HG03469 (cell line): ENCODE results near the gene TEX51.

ENCODE experiments used
- ATAC-seq: cut with Tn5 transposase; IDR thresholded peaks from one replicate; pipeline ENCODE4 v1.9.1; 2021; ENCODE audit warnings: mild to moderate bottlenecking, moderate library complexity, moderate number of reproducible peaks; ENCODE audit not compliant: unreplicated experiment

The TEX51 gene

DNA sequence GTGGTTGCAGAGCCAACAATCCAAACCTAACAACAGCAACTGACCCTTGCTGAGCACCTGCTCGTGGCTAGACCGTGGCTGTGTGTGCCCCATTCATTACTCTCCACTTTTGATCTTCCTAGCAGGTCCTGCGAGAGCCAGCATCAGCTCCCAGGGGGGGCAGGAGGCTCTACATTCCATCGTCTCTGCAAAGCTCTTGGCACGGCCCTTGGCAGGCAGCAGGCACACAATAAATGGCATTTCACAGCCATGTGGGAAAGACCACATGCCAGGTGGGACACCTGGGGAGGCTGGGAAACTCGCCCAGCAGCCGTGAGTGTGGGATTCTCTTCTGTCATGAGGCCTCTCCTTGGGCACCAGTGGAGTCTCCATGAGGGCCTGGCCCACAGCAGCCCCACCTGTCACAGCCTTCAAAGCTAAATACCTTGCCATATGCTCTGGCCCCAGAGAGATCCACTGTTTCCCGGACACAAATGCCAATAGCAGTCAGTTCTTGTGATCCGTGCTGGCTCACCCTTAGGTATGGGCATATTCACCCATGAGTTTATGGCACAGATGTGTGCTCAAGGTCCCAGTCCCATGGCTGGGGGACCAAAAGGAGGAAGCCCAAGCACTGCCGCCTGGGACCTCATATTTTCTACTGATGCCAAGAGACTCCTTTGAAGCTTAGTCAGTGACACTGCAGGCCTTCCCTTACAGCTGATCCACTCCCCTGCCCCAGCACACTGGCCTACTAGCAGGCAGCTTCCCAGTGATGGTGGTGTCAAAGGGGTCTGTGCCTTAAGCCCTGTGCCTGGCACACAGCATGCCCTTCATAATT, 6.8 kb upstream of the TEX51 start:
- no peak for ATAC-seq

DNA sequence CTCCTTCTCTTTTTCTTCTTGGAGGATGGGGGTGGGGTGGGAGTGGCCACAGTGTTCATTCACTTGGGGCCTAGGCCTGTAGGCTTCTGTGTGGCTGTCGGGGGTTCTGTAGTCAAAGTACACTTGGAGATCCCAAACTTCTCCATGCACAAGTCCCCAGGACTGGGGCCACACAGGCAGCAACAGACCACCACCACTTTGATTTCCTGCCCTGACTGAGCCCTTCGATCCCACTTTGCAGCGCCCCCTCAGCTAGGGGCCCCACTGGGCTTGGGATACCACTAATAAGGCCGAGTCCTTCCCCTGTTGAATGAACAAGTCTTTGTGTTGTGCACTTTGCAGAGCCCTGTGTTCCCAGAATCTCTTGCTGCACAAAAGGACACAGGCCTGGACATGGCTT, 5.5 kb upstream of the TEX51 start:
- no peak for ATAC-seq

DNA sequence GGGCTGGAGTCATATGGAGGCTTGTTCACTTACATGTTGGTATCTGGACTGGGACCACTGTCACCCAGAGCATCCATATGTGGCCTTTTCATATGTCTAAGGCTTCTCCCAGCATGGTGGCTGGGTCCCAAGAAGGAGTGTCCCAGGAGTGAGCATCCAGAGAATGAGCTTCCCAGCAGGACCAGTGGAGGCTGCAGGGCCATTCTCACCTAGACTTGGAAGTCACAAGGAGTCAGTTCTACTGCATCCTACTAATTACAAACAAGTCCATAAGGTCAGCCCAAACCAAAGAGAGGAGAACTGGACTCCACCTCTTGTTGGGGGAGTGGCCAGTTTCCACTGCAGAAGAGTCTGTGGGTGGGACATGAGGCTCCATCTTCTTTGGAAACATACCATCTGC, 5.1 kb upstream of the TEX51 start:
- ATAC-seq, result no peak

DNA sequence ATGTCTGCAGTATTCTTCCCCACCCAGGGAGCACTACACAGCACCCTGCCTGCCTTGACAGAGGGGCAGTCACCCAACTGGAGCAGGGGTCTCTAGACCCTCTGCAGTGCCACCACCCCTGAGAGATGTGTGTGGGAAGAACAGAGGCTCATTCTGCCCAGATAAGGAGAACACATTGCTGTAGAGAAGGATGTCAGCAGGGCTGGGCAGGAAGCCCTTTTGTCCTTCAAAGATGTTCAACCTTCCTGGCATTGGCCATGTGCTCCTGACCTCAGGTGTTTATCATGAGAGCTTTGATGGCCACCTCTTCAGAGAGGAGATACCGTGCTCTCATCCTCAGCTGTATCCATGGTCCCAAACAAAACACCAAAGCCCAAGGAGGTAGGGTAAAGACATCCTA, 4.6 kb upstream of the TEX51 start:
- no peak for ATAC-seq

DNA sequence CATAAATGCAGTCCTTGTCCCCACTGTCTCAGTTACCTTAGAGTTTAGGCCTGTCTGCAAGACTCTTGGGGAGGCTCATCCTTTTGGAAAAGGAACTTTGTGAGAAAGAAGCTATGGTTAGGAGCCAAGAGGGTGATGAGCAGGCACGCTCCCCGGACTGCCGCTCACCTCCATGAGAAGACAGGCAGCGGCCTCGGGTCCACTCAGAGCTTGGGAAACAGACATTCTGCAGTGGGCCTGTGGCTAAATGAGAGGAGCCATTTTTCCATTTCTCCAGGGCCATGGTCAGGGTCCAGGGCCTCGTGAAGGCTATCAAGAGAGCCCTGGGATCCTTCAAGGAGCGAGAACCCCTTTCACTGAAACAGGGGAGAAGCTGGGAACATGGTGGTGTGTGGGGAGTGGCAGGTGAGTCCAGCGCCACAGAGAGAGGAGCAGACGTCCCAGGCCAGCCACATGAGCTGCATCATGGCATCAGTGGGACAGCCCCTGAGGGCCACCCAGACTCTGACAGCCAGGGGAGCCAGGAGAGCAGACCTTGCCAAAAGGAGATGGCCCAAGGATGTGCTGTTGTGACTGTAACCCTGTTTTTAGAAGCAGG, 4.0 kb upstream of the TEX51 start:
- ATAC-seq, result no peak

DNA sequence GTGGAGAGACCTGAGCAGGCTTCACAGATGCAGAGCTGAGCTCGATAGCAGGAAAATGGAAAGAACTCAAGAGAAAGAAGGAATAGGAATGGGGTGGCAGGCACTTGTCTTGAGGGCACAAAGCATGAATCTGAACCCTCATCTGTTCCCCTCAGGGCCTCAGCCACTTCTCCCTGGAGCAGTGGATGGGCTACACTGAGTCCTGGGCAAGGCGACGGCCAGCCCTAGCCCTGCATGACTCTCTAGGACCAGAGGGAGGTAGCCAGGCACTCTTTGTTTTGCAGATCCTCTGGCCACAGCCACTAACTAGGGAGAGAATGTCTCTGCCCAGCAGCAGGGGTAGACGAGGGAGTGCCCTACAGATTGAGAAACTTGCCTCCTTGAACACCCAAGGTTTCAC, 3.4 kb upstream of the TEX51 start:
- no peak for ATAC-seq

DNA sequence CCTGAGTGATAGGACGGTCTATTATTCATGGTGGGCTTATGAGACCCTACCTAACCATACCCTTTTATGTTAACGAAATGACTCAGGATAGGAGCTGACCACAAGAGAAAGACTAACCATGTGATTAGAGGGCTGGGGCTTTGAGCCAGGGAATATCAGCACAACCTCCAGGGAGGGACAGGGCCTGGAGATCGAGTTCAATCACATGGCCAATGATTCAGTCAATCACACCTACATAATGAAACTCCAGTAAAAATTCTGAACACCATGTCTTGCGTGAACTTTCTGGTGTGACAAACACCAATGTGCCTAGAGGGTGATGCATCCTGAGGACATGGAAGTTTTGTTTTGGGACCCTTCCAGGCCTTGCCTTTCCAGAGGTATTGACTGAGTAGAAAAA, 2.2 kb upstream of the TEX51 start:
- ATAC-seq, result no peak

DNA sequence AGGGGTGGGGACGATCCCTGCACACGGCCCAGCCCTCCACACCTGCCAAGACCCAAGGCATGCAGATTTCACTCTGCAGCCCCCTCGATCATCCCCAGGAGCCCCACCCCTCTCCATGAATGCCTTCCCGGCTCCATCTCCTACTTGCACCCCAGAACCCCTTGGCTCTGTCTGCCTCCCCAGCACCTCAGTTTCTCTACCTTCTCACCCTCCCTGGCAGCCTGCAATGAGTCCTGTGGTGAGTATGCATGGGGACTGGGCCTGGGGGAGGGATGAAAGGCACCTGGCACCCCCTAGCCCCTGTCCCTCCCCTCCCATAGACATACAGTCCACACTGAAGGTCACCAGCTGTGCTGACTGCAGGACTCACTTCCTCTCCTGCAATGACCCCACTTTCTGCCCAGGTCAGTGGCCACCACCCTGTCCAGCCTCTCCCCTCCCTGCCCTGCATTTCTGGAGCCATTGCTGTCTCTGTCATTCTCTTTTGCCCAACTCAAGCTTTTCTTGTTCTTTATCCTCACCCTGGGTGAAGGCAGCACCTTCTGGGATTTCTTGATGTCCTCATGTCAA, 1.0 kb downstream of the TEX51 start:
- ATAC-seq, result no peak

DNA sequence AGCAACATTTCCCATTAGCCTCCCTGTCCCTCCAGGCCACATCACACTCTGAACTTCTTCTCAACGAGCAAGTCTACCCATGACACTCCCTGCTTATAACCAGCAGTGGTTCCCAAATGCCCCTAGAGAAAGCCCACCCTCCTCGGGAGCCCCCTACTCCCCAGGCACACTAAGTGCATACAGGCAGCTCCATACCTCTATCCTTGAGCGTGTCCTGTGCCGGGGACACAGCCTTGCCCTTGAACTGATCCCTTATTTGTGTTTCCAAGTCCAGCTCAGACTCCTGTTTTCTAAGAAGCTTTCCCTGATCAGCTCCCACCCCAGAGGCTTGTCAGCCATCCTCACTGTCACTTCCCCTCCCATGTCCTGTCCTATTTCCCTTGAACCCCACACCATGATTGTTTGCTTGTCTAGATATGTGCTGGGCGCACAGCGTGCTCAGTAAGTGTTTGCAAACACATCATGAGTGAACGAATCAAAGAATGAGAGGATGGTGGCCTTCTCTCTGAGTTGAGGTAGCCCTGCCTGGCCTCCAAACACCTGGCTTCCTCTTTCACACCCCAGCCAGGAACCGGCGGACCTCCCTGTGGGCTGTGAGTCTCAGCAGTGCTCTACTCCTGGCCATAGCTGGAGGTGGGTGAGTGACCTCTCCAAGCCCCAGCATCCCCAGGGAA, 2.1 kb downstream of the TEX51 start:
- ATAC-seq, result no peak

DNA sequence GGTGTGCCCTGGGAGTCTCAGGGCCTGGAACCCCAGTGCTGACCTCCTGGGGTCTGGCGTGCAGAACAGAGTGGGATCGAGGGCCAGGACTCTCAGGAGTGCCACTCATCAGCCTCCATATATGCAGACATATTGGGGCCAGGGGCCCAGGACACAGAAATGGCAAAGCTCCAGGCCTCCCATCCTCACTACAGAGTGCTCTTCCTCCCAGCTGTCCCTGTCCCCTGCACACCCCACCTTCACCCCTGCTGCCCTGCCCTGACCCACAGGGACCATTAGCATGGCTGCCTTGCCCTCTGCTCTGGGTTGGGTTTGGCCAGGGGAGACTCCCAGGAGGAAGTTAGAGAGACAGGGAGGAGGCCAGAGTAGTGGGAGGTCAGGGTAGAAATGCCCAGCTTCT, 2.8 kb downstream of the TEX51 start:
- no peak for ATAC-seq

DNA sequence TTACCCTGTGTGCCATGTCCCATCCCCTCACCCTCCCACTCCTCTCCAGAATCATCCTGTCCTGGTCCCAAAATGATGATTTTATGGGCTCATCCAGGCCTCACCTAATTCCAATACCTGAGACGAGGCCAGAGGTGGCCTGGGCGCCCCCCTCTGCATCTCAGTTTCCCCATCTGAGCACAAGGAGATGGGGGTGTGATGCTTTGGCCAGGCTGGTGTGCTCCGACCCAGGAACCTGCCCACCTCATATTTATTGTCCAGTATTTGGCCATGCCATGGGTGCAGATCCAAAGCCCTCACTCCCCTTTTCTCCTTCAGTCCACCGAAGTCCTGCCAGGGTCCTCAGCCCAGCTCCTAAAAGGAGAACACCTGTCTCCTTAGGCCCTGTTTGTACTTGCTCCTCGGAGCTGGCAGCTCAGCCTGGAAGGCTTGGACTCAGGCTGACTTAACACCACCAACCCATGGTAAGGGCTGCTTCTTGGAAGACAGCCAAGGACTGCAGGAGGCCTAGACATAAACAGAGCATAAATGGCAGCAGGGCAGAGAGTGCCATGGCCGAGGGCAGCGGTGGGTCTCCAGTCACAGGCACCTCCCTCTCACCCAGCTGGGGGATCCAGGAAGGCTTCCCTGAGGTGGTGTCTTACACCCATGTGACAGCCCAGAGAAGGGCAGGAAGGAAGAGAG, 3.6 kb downstream of the TEX51 start:
- no peak for ATAC-seq

DNA sequence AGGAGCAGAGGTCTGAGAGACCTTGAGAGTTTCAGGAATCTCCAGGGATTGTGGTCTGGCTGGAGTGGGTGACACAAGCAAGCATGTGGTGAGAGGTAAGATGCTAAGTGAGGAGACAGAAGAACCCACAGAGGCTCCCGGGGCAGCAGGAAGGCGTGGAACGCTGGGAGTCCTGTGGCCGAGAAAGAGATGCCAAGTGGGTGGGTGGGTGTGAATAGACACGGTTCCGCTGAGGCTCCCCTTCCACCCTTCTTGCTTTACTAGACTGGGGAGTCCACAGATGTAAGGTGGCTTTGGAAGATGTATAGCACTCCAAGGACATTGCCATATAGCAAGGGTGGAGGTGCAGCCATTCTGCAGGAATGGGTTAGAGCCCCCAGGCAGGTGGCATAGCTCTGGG, 4.2 kb downstream of the TEX51 start:
- ATAC-seq, result no peak

DNA sequence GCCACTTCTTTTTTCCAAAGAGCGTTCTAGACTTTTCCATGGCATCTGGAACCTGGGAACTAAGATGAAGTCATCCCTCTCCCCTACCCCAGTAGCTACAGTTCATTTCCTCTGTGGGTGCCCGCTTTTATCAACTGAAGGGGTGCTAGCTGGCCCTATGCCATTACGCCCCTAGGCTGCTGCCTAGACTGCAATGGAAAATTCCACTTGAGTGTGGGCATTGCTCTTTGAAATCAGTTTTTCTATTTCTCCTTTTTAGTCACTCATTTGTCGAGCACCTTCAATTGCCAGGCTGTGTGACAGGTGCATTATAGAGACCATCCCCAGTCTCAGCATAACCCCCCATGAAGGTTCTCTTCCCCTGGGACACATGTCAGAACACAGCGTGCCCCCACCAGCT, 7.3 kb downstream of the TEX51 start:
- no peak for ATAC-seq

DNA sequence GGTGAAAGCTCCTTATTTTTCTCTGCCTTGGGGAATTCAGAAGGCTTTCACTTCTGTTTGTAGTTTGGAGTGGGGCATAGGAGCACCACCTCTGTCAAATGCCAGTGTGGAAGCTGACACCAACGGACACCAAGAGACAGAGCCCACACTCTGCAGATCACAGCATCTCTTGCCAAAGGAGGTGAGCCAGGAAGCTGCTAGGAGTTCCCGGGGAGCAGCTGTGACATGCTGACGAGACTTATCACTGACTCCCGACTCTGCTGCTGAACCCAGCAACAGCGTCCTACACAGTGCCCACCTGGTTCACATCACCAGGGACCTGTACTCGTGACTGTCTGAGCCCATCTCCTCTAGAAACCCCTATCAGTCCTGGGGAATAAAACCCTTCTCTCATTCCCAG, 8.1 kb downstream of the TEX51 start:
- ATAC-seq, result no peak

DNA sequence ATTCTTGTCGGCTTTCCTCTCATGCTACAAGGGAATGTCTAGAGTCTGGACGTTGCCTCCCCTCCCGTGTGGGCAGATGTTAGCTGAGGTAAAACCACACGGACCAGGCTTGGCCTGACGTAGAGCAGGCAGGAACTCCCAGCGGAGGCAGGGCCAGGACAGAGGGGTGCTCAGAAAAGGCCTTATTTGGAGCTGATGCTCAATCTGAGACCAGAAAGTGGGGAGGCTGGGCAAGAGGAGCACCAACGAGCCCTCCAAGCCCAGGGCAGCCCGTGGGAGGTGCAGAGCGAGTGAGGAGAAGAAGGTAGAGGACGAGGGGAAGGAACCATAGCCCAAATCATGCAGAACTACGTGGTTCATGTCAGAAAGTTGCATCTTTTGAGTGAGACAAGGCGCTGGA, 9.0 kb downstream of the TEX51 start:
- ATAC-seq, result peak; percentile 36

DNA sequence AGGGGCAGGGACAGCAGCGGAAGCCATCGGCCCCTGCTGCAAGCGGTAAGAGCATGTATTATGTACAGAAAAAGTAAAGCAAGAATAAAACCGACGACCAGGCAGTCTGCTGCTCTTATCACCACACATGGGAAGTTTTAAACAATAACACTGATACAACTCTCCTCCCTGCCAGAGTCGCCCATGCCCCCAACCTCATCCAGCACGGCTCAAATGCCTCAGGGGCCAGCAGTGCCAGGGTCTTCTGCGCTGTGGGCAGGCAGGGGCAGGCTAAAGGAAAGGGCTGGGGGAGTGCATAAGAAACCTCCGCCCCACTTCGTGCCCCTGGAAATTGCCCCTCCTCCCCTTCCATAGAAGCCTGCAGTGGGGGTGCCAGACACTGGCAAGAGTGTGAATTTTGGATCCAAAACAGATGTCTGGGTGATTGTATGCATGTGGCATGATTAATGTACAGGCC, 10.1 kb downstream of the TEX51 start:
- no peak for ATAC-seq

DNA sequence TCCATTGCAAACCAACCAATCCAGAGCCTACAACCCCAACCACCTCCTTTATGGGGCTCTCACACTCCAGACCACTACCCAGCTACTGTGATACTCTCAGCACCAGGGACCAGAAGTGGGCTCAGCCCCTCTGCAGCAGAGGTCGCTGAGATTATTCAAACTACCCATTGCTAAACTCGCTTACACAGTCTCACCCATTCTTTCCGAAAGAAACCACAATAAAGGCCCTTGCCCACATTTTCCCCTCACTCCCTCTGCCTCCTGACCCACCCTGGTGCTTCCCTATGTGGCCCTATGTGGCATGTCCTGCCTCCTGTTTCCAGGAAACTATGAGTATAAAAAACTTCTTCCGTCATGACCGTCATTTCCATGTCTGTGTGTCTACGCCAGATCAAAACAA, 10.7 kb downstream of the TEX51 start:
- no peak for ATAC-seq

DNA sequence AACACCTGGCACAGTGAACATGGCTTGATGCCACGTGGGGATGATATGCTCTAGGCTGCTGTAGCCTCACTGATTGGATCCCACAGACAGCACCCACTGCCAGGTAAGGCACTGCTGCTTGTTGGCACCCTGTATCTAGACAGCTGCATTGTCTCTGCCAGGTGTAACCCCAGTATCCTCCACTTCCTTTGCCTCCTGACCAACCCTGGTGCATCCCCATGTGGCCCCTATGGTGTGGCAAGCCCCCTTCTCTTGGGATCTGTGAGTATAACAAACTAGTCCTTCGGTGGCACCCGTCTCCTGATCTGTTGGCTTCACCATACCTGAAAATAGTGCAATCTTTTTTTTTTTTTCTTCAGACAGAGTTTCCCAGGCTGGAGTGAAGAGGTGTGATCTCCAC, 11.1 kb downstream of the TEX51 start:
- no peak for ATAC-seq

DNA sequence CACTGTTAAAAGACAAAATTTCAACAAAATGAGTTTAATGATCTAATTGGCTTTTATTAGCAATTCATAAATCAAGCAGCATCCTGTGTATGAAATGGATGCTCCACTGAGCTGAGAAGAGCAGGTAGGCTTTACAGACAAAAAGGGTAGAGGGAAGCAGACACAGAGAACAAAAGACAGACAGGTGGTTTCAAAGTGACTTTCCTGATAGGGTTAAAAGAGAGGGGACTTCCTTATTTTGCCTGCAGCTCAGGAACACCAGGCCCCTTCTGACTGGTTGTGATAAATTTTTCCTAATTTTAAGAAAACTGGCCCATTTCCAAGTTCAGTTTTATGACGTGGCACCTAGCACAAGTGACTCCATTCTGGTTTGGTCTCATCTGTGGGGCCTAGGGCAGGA, 11.9 kb downstream of the TEX51 start:
- ATAC-seq, result no peak

DNA sequence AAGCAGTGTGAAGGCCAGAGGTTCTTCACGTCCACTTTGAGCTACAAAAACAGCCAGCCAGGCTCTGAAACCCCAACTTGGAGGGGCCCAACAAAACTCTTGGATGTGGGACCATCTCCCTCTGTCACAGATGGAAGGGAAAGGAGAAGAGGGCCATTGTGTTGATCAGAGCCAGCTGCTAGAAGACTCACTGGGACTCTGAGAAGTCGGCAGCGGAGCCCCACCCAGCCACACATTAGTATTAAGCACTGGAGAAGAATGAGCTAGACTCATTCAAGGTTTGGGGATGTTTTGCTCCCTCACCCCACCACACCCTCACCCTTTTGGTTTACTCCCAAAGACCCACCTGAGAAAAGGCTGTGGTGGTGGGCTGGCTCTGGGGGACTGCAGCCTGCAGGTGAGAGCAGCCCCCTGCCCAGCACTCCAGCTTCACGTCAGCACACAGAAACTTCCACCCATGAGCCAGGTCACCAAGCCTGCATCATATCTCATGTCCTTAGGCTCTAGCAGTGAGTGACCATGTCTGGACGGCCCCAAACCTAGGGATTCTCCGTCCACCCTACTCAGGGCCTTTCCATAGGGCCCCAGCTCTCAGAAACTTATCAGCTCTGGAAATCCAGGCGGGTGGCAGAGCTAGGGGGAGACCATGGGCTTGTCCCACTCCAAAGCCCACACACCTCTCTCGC, 12.6 kb downstream of the TEX51 start:
- no peak for ATAC-seq

DNA sequence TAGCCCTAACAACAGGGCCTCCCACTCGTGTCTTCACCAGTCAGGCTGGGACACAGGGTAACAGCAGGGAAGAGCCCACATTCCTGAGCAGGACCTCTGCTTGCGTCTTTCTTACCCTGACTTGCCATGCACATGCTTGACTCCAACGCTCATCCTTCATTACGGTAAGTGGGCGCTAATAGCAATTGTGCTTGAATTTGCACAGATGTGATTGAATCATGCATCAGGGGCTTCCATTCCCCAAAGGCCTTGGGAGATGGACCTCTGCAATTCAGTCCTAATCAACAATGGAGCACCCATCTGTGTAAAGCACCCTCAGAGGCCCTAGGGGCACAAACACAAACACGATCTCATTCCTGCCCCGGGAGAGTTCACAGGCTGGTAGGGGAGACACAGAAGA, 13.5 kb downstream of the TEX51 start:
- no peak for ATAC-seq
